Stimulated activated CD8-positive, alpha-beta memory T cell treated with anti-CD3 and anti-CD28 coated beads, Interleukin-15, amount 100 ng/mL, for 1 hour (primary cell): ENCODE results near the gene JCAD.

ENCODE experiments used
- DNase-seq: peaks from one replicate; pipeline ENCODE4 v3.0.0-alpha.2; 2020; ENCODE audit warnings: low read depth

The JCAD gene

DNA sequence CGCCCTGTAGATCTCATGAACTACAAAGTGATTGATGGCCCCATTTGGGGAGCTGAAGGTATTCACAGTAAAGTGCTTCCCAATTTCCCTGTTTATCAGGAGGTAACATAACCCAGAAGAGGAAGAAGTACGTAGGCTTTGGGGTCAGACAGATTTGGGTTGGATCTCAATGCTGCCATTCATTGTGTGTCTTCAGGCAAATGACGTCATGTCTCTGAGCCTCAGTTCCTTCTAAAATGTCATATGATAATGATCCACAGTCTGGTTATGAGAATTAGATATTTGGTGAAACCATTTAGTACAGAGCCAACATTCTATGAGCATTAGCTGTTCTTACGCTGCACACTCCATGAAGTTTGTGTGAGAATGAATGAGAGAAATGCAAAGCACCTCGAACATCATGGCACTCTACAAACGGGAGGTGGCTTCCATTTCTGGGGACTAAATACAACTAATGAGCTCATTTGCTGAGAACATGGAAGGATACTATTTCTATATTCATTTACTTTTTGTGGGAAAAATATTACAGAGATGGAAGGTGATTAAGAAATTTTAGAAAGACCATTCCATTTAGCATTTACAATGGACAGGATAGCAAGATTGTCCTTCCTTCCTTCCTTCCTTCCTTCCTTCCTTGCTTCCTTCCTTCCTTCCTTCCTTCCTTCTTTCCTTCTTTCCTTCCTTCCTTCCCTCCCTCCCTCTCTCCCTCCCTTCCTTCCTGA, 13.8 kb upstream of the JCAD start:
- DNase-seq: no peak

DNA sequence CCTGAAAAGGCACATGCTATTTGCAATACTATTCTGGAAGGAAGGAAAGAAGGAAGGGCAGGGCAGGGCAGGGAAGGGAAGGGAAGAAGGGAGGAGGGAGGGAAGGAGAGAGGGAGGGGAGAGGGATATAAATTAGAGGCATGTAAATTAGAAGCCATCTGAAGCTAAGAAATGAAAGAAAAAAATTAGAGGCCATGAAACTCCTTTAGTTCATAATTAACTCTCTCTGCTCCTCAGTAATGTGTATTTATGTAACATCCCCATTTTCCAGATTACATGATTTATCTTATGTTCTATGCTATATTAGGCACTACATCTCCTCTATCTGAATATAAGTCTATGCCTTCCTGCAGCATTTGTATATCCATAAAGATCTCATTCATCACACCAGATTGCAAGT, 12.7 kb upstream of the JCAD start:
- no peak for DNase-seq

DNA sequence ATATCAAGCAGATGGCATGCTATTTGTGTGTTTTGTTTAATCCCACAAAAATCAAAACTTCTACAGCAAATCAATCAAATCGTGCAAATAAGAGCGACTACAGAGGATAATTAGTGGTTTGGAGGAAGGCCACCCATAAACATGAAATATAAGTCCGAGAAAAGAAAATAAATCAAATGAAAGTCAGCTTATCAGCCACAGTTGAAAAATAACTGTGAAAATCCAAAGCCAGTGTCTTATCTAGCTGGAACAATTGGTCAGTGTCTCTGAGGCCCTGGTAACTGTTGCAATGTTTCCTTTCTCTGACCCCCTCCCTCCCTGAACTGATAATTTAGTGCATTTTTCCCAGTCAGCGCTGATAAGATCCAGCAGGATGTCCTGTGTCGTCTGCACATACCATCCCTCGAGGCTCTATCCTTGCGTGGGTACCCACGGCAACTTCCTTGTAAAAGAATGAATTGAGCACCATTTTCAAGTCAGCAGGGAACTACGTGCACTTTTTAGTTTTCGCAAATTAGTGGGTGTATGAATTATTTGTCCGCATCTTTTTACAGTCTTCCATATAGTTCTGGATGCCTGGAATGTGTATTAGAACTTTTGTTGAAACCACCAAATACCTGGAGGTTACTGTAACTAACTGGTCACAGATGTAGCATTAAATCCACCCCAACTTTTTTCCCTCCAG, 10.8 kb upstream of the JCAD start:
- DNase-seq: no peak

DNA sequence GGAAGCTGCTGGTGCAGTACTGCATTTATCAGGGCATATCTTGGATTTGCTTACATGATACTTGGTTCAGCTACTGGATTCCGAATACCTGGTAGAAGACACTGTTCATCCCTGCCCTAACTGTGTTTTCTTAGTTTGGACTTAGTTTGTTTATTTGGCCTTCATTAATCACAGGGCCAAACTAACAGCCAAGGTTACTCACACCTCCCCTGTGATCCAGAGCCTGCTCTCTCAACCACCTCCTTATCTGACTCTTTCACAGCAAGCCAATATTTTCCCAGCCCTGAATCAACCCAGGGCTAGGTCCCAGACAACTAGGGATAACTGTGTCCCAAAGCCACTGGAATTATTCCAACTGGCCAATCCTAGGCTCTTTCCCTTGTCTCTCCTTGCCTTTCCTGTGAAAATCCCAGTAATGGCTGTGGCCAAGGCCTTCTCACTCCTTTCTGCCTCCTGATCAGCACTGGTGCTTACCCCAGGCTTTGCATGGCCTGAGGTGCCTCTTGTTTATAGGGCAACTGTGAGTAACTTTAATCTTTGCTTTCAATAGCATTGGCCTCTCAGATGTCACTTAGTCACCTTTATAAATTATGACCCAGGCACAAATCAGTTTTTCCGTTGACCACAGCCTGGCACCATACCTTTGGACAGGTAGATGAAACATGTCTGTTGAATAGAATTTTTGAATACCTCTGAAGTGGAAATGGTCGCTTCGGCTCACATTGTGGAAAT, 9.3 kb upstream of the JCAD start:
- DNase-seq: no peak

DNA sequence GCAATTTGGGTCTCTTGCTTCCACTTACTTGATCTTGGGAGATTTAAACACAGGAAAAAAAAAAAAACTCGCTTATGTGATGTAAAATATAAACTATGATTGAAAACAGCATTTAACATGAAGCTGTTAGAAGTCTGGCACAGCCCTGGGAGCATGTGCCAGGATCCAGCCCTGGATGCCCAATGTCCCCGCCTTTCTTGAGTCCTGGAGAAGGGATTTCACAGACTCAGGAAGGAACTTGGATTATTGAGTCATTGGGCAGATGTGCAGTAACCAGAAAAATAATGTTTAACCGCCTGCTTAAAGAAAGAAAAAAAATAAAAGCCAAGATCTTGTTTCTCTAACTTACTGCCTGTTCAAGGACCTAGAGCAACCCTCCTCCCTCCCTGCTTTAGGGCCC, 3.7 kb upstream of the JCAD start:
- no peak for DNase-seq

DNA sequence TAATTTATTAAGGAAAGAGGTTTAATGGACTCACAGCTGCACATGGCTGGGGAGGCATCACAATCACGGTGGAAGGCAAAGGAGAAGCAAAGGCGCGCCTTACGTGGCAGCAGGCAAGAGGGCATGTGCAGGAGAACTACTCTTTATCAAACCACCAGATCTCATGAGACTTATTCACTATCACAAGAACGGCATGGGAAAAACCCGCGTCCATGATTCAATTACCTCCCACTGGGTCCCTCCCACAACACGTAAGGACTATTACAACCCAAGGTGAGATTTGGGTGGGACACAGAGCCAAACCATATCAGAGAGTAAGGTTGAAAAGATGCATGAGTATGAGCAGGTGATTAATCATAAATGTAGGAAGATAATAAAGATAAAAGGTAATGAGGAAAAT, 3.2 kb upstream of the JCAD start:
- DNase-seq: no peak

DNA sequence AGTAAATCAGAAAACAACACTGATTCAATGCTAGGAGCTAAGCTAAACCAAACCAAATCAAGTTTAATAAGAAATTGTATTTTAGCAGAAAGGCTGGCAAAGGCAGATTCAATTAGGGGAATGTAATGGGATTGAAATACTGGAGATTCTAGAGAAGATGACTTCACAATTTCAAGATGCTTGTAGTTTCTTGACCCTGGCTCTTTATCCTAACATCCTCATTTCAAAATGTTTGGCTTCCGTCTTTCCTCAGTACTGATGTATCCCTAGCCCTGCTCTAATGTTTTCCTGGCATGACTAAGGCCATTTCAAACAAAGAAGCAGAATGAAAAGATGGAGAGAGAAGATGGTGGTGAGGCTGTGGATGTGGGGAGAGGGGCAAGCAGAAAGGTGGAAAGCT, 2.7 kb upstream of the JCAD start:
- DNase-seq: no peak

DNA sequence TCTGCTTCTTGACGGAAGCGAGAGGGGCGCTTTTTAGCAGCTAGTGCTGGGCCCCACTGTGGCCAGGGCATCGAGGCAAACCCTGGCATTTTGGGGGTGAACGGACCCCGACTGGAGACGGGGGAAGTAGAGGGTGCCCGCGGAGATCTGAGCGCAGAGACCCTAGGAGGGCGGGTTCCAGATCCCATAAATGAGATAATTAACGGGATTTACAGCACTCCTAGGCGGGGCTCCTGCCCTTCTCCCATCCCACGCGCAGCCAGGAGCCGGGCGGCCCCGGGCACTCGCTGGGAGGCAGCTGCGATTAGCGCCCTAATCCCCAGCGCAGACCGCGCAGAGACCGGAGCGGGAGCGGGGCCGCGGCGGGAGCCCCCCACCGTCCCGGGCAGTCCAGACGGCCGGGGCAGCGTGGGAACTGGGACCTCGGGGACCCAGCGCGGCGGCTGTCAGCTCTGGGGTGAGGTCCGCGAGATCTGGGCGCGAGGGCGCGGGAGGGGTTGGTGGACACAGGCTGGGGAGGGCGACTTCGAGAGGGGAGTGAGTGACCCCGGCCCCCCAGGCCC, 735 bp downstream of the JCAD start:
- no peak for DNase-seq

DNA sequence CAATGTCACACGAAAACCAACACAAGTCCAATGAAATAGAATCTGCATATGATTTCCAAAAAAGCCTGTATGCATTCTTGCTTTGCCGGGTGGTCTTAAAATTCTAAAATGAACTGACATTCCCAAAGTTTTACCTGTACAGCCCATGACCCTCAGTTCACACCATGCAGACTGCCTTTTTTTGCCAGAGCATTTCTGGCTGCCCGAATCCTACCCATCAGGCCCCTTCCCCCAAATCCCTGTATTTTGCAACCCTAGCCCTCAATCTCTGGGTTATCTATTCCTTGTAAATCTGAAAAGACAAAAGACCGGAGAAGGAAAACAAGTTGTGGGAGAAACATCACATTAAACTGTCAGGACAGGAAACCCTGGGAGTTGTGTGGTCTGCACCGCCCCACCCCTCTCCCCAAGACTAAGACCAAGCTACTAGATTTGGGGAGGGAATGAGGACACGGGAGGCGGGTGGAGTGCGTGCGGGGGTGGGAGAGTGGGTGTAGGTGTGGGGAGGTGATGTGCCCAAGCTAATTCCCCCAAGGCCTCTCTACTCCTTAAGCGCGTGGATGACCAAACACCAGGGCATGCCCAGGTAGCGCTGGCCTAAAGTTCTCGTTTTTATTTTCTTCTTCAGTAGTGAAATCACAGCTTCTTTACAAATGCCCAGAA, 1.4 kb downstream of the JCAD start:
- no peak for DNase-seq

DNA sequence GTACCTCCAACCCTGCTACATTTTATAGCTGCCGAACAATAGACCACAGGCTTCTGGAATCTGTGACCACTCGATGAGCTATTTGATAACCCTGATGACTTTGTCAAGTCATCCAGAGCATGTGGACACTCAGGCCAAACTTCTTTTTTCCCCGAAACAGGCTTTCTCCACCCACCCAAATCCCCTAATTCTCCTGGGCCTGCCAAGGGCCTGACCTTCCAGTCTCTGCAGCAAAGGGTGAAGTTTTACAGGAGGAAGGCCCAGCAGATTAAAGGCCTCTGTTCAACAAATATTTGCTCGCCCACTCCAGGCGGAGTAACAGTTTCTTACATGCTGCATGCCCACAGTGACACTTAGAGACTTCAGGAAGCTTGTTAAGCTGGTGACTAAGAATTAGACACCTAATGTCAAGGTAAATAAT, 2.0 kb downstream of the JCAD start:
- no peak for DNase-seq

DNA sequence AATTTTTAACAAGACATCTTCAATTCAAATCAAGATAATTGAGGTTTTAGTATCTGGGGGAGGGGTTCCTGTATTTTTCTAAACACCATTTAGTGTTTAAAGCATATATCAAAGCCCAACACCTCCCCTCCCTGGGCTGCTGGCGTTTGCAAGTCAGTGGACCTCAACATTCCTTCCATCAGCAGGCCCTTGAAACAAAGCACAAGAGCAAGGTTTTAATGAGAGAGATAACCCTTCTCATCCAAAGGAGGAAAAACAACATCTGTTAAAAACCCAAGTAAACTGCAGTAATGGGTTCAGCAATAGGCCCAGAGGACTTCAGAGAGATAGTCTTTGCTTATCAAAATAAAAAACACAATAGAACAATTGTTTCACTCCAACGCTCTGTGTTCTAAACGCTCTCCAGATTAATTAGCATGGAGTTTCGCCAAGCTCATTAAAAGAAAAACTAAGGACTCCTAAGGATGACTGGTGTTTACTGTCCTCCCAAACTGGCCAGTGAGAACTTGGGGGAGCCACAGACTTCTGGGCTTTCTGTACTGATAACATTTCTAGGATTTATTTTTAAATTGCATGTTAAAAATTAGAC, 2.5 kb downstream of the JCAD start:
- no peak for DNase-seq

DNA sequence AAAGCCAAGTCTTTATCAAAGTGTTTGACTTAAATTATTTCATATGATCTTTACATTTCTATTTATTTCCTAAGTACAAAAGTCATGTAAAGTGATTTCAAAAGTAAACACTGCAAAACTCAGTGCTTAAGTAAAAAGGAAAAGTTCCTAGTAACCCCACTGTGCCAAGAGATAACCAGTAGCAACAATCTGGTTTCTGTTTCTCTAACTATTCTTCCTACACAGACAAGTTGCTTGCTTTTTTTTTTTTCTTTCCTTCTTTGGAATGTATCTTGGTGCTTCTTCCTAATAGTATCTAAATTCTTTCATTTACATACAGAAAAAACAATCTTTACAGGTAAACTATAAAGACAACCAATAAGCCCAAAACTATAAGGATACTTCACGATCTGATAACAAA, 3.1 kb downstream of the JCAD start:
- DNase-seq: no peak

DNA sequence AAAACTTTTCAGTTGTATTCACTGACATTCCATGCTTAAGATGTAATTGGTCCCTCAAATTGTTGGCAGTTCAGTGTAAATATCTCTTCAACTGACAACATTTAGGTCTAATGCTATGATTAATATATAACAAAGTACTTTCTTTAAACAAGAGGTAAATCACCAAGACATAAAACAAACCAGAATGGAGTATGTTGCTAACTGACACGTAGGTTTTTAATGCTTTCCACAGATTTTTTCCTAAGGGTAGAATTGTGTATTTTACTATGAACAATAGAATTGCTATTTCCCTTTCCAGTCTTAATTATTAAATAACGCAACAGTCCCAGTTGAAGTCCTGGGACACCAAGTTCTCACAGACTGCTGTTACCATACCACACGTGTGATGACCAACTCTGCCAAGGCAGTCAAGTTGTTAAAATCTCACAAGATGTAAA, 4.1 kb downstream of the JCAD start:
- no peak for DNase-seq

DNA sequence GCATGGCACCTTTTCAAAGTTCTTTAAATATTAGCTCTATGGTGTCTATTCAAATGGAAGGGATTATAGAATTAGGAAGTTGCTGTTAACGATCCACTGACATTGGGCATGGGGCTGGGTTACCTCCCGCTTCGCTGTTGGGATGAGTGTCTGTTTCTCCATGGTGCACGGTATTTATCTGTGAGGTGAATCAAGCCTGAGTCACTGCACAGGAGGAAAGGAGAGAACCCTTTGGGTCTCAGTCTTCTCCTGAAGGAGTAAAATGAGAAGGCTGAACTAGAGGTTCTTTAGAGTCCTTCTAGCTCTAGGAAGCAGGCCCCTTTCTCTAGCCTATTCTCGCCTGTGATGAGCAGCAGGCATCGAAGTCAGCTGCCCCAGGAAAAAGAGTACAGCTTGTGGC, 7.3 kb downstream of the JCAD start:
- DNase-seq: no peak

DNA sequence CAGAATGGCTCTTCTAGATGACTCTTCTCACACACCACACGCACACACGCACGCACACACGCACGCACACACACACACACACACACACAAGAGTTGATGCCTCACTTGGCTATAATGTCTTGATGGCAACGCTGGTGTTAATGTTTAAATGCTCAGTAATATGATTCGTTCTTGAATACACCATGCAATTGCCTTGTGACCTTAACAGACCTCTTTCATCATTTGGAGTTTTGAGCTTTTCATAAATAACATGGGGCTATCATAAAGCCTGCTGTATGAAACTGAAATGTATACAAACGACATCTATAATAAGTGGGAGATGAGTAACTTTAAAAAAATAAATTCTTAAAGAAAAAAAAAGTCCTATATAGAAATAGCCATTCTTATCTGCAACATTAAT, 8.2 kb downstream of the JCAD start:
- no peak for DNase-seq

DNA sequence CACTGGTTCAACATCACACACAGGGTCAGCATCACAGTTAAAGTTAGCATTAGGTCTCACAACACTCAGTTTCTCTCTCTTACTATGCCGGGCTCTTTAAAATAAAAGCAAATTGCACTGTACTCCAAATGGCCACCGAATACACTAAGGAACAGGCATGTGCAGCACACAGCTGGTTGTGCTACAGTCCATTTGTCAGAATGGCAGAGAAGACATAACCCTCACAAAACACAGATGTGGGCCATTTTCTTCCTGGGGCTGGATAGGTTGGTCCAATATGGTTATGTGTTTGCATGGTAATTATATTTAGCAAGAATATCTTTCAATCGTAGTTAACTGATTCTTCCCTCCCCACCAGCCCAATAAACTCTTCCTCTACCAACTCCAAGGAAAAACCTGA, 9.0 kb downstream of the JCAD start:
- DNase-seq: no peak

DNA sequence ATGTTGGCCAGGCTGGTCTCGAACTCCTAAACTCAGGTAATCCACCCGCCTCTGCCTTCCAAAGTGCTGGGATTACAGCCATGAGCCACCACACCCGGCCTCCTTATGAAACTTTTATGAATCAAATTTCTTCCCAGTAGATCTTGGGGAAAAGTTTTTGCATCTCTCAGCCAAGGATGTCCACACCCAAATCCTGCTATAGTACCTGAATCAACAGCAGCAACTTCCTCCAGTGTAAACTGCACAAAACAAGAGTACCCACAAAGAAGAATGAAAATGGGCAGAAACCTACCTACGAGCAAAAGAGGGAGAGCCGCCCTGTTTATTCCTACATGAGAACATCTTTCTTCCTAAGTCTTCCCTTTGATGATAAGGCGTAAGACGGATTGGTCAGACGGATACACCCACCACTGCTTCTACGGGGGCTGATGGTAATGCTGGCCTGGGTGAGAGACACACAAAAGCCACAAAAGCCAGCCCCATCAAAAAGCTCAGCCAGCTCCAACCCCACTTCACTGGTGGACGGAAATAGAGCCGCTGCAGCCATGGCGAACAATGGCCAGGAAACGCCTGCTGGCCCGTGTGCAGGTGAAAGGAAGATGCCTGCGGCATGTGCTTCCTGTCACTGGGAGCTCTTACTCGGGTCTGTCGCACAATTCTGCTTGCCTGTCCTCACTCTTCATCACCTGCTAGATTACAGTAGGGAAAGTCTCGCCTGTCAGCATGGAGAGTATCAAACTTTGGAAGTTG, 10.4 kb downstream of the JCAD start:
- DNase-seq: no peak

DNA sequence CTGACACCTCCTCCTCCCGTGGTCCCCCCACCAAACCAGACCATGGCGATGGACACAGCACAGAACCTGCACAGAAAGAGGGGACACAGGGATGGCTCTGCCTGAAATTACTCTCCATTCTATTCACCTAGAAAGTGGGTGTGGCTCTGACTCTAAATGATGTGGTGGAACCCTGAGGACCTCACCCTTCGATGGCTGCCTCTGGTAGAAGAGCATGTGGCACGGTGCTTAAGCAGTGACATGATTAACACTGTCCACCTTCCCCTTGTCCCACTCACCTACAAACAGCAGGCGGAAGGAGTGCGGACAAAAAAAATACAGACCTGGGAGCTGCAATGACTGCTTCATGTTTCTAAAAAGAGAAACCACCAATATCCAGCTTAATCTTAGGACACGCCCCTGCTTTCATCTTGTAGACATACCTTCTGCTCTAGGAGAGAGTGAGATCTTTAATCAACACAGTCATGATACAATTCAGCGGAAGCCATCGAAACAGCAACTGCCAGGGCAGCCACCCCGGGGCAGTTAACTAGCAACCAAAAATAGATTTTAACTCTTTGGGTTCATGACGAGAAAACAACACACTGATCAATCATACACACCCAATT, 11.4 kb downstream of the JCAD start:
- DNase-seq: no peak

DNA sequence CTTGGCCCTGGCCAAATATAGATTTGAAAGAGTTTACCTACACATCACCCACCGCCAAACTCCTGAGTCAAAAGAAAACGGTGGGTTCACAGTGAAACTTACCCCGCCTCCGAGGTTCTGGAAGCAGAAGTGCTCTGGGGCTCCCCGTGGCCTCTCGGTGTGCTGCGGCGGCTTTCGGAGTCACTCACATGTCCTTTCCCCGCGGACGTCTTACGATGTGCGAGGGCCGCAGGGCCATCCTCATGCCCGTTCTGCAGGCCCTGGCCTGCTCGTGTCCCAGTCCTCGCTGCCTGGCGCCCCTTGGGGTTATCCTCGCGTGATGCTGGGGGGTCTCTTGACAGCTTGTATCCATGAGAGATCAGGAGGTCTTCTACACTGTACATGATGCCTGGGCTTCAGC, 12.0 kb downstream of the JCAD start:
- DNase-seq: no peak

DNA sequence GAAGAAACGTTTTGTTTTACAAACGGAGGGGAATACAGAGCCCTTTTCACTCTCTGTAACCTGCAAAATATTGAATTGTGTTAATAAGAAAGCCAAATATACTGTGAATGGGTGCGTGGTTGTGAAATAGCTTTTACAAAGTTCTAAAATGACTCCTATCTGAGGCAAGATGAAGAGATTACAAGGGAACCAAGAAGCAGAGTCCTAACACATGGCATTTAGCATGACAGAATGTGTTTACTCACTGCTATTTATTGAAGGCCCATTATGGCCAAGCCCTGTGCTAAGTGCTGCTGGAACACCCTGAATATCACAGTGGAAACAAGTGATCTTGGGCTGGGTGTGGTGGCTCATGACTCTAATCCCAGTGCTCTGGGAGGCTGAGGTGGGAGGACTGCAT, 12.9 kb downstream of the JCAD start:
- no peak for DNase-seq

DNA sequence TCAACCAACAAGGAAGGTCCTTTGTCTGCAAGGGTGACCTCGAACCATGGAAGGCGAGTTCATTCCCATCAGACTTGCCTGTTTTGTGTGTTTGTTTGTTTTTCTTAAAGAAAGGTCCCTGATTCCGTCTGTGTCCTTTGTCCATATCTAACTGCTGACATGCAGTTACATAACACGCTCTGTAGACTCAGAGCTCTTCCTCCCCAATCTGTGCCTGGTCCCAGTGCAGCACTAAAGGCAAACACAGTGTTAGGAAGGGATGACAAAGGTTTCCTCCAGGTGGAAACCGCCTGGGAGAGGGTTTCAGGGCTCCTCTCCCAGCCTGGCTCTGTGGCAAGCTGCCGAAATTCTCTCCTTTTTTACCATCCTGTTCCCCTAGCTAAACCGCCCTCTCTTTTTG, 13.4 kb downstream of the JCAD start:
- no peak for DNase-seq
